Measurements from ENCODE around the gene ALK. TPM values are rescaled to one million over a fixed set of nuclear protein-coding genes. Genes with fewer than 3 reads are reported as not detected.

The ALK gene
- total RNA-seq, 1 donor from 2014 or later, result not detected

DNA sequence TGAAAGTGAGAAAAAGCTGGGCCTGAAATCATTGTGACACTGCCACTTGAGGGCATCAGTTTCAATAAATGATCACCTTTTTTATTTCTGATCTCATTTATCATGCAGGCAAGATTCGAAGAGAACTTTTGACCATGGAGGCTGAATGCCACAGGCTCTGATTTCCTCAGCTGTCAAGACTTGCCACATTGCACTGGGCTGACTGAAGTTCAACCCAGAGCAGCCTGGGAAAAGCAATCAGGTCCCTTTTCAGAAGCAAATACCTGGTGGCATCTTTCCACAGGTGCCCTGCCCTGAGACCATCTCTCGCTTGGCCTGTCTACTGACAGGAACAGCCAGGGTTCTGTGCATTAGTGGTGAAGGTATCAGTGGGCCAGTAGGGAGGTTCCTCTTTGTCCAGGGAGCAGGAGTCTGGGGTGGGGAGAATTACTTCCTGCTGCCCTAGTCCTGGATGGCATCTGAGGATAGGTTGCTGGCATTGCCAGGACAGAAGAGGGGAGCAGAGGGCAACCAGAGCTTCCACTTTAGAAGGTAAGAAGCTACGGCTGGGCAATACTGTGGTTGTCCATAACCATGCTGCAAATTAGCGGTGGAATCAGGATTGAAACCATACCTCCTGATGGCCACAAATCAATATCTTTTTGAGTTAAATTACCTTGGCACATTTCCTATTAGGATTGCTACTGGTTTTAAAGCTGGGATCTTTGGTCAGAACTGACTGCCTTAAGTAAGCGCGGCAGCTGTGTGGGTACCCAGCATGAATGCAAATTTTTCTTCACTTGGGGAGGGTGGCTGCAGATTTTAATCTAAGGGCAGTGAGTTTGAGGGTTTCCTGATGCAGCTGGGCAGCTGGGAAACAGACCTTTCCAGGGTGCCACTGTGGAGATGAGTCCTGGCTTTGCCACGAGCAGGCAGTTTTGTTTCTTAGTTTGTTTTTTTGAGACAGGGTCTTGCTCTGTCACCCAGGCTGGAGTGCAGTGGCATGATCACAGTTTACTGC lies 394.5 kb downstream of the ALK start:
- Histone ChIP-seq H3K27me3 (ENCODE audit: control insufficient read depth, insufficient read depth, low read length) (peaks cover 2% of the 10 kb centered on the region), H3K36me3 (ENCODE audit: control insufficient read depth, insufficient read depth, low read length) (no peaks in the 10 kb centered on the region), H3K4me3 (ENCODE audit: low read depth, low read length) (no peak overlapping the region)
- FAIRE-seq (no peak), DNase-seq (ENCODE audit: low read depth) (no peak)
- no peak for TF ChIP-seq CTCF (IDR thresholded peaks at IDR 0.05; ENCODE audit: insufficient read depth, low read length, severe bottlenecking)

- FAIRE-seq, result no peak
Observed at GRCh38 chr2:29525921-29526320, 395.5 kb downstream of the ALK start.

DNA sequence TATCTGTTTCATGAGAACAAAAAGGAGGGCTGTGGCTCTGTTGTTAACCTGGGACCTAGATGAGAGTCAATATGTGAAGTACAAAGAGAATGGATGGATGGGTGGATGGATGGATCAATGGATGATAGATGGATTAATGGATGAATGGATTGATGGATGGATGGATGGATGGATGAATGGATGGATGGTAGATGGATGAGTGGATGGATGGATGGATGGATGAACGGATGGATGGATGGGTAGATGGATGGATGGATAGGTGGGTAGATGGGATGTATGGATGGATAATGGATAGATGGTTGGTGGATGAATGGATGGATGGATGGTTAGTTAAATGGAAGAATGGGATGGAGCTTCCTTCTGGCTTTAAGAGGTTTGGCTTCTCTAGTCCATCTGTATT lies 396.7 kb downstream of the ALK start:
- H3K27me3 ChIP-seq (ENCODE audit: control insufficient read depth, insufficient read depth, low read length), result peaks cover 1% of the 10 kb centered on the region
- no peaks in the 10 kb centered on the region for H3K36me3 ChIP-seq (ENCODE audit: control insufficient read depth, insufficient read depth, low read length)
- DNase-seq (ENCODE audit: low read depth), result no peak
- no peak for FAIRE-seq
- no peak overlapping the region for H3K4me3 ChIP-seq (ENCODE audit: low read depth, low read length)
- no peak for TF ChIP-seq CTCF (IDR thresholded peaks at IDR 0.05; ENCODE audit: insufficient read depth, low read length, severe bottlenecking)

More at GRCh38 chr2:29525921-29526320, 395.5 kb downstream of the ALK start:
- Histone ChIP-seq H3K36me3 (ENCODE audit: control insufficient read depth, insufficient read depth, low read length) (no peaks in the 10 kb centered on the region), H3K4me3 (ENCODE audit: low read depth, low read length) (no peak overlapping the region), H3K27me3 (ENCODE audit: control insufficient read depth, insufficient read depth, low read length) (peaks cover 2% of the 10 kb centered on the region)
- DNase-seq (ENCODE audit: low read depth), result no peak
- TF ChIP-seq CTCF (IDR thresholded peaks at IDR 0.05; ENCODE audit: insufficient read depth, low read length, severe bottlenecking), result no peak

DNA sequence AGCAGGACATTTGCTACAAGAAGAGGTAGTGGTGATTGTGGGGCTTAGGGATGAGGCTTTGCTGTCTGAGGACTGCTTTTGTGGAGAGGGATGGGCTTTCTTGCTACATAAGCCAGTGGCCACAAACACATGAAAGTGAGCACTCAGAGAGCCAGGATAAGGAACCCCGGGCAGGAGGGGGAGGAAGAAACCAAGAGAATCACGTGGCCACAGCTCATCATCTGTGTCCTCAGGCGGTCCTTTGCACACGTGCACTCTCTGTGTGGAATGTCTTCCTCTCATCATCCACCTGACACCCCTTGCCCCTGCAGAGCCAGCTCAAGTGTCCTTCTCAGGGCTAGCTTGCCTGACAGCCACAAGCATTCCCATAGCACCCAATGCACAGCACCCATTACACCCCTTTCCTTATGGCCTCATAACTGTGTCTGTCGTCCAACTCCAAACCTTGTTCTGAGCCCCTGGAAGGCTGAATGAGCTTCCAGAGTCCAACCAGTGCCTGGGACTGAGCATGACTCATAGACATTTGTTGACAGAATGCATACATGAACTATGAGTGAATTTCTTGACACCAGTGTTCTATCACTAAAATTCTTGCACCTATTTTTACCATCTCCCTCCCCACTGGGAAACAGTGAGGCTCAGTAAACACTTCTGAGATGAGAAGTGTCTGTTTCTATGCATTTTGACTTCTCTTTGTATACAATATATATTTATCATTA lies 398.3 kb downstream of the ALK start:
- no peak overlapping the region for H3K4me3 ChIP-seq (ENCODE audit: low read depth, low read length)
- DNase-seq (ENCODE audit: low read depth), result peak; percentile 58
- H3K36me3 ChIP-seq (ENCODE audit: control insufficient read depth, insufficient read depth, low read length), result no peaks in the 10 kb centered on the region
- no peaks in the 10 kb centered on the region for H3K27me3 ChIP-seq (ENCODE audit: control insufficient read depth, insufficient read depth, low read length)
- TF ChIP-seq CTCF (IDR thresholded peaks at IDR 0.05; ENCODE audit: insufficient read depth, low read length, severe bottlenecking), result no peak
- FAIRE-seq, result peak; percentile 66

DNA sequence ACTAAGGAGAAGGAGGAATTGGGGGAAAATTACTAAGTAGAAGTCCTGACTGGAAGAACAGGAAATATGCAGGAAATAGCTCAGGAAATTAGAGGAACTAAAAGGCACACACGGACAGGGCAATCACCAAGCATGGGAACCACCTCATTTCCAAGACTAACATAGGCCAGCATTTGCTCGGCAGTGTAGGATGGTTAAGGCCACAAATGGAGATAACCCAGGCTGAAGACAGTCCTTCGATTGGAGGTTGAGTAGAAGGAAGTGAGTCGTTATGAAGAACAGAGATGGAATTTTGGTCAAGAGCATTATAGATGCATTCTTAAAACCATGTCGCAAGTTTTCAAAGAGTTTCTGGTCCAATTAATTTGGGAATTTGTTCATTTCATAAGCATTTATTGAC lies 401.4 kb downstream of the ALK start:
- Histone ChIP-seq H3K36me3 (ENCODE audit: control insufficient read depth, insufficient read depth, low read length) (no peaks in the 10 kb centered on the region), H3K27me3 (ENCODE audit: control insufficient read depth, insufficient read depth, low read length) (no peaks in the 10 kb centered on the region), H3K4me3 (ENCODE audit: low read depth, low read length) (no peak overlapping the region)
- DNase-seq (ENCODE audit: low read depth) (peak; percentile 24), FAIRE-seq (no peak)
- TF ChIP-seq CTCF (IDR thresholded peaks at IDR 0.05; ENCODE audit: insufficient read depth, low read length, severe bottlenecking), result no peak
